ENCODE data around the gene CRBN. TPM values are rescaled to one million over a fixed set of nuclear protein-coding genes. Genes with fewer than 3 reads are reported as not detected.

CRBN gene
- total and polyA plus RNA-seq, 9 of the 15 experiments (the other 6 are each of a cell fraction or from before 2014, with no cell fraction given): 40.8 to 331 (median 57.4) TPM

DNA sequence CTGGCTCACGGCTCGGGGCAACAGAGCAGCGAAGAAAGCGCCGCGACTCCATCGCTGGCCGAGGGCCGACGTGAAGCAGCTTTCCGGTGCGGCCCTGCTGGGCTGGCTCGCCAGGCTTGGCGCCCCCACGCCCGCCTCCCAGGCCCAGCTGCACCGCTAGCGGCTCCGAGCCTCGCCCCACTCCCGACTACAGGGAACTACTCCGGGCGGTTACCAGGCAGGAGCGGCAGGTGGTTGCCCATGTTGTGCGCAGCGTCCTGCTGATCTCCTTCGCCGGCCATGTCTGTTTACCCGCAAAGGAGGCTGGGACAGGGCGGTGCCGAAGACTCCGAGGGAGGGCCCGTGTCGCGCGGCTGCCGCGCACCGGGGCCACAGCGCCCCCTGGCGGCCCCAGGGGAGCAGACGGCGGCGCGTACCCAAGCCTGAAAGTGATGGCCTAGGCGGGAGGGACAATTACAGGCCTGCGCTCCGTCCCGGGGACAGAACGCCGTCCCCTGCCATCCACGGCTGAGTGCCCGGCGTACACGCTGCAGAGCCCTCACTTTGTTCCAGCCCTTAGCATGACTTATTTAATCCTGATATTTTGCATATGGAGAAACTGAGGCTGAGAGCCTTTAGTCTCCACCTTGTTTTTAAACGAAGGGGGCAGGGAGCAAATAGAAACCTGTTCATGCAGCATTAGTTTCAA lies at the start of gene CRBN (continued):
- TF ChIP-seq, protein P1, sequence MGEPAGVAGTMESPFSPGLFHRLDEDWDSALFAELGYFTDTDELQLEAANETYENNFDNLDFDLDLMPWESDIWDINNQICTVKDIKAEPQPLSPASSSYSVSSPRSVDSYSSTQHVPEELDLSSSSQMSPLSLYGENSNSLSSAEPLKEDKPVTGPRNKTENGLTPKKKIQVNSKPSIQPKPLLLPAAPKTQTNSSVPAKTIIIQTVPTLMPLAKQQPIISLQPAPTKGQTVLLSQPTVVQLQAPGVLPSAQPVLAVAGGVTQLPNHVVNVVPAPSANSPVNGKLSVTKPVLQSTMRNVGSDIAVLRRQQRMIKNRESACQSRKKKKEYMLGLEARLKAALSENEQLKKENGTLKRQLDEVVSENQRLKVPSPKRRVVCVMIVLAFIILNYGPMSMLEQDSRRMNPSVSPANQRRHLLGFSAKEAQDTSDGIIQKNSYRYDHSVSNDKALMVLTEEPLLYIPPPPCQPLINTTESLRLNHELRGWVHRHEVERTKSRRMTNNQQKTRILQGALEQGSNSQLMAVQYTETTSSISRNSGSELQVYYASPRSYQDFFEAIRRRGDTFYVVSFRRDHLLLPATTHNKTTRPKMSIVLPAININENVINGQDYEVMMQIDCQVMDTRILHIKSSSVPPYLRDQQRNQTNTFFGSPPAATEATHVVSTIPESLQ (CRISPR knock-in tag; IDR thresholded peaks at IDR 0.05): no peak
- TF ChIP-seq, protein P2, sequence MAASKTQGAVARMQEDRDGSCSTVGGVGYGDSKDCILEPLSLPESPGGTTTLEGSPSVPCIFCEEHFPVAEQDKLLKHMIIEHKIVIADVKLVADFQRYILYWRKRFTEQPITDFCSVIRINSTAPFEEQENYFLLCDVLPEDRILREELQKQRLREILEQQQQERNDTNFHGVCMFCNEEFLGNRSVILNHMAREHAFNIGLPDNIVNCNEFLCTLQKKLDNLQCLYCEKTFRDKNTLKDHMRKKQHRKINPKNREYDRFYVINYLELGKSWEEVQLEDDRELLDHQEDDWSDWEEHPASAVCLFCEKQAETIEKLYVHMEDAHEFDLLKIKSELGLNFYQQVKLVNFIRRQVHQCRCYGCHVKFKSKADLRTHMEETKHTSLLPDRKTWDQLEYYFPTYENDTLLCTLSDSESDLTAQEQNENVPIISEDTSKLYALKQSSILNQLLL (CRISPR knock-in tag; IDR thresholded peaks at IDR 0.05; ENCODE audit: borderline replicate concordance): no peak
- TF ChIP-seq, protein P3, sequence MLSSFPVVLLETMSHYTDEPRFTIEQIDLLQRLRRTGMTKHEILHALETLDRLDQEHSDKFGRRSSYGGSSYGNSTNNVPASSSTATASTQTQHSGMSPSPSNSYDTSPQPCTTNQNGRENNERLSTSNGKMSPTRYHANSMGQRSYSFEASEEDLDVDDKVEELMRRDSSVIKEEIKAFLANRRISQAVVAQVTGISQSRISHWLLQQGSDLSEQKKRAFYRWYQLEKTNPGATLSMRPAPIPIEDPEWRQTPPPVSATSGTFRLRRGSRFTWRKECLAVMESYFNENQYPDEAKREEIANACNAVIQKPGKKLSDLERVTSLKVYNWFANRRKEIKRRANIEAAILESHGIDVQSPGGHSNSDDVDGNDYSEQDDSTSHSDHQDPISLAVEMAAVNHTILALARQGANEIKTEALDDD (IDR thresholded peaks at IDR 0.05): no peak
- no peak for TF ChIP-seq ZNF263 (CRISPR knock-in tag; IDR thresholded peaks at IDR 0.05; ENCODE audit: borderline replicate concordance)
- TF ChIP-seq DIDO1 (tag; IDR thresholded peaks at IDR 0.05; ENCODE audit: low read depth): peak; percentile 78
- no peak for TF ChIP-seq ZNF165 (CRISPR knock-in tag; IDR thresholded peaks at IDR 0.05; ENCODE audit: borderline replicate concordance)
- TF ChIP-seq, protein P4, sequence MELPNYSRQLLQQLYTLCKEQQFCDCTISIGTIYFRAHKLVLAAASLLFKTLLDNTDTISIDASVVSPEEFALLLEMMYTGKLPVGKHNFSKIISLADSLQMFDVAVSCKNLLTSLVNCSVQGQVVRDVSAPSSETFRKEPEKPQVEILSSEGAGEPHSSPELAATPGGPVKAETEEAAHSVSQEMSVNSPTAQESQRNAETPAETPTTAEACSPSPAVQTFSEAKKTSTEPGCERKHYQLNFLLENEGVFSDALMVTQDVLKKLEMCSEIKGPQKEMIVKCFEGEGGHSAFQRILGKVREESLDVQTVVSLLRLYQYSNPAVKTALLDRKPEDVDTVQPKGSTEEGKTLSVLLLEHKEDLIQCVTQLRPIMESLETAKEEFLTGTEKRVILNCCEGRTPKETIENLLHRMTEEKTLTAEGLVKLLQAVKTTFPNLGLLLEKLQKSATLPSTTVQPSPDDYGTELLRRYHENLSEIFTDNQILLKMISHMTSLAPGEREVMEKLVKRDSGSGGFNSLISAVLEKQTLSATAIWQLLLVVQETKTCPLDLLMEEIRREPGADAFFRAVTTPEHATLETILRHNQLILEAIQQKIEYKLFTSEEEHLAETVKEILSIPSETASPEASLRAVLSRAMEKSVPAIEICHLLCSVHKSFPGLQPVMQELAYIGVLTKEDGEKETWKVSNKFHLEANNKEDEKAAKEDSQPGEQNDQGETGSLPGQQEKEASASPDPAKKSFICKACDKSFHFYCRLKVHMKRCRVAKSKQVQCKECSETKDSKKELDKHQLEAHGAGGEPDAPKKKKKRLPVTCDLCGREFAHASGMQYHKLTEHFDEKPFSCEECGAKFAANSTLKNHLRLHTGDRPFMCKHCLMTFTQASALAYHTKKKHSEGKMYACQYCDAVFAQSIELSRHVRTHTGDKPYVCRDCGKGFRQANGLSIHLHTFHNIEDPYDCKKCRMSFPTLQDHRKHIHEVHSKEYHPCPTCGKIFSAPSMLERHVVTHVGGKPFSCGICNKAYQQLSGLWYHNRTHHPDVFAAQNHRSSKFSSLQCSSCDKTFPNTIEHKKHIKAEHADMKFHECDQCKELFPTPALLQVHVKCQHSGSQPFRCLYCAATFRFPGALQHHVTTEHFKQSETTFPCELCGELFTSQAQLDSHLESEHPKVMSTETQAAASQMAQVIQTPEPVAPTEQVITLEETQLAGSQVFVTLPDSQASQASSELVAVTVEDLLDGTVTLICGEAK (IDR thresholded peaks at IDR 0.05): no peak
- TF ChIP-seq, protein P4 (CRISPR knock-in tag; IDR thresholded peaks at IDR 0.05): no peak
- TF ChIP-seq ZNF551 (CRISPR knock-in tag; IDR thresholded peaks at IDR 0.05): no peak
- TF ChIP-seq ZNF408 (CRISPR knock-in tag; IDR thresholded peaks at IDR 0.05; ENCODE audit: low read depth): no peak
- peak; percentile 84 for TF ChIP-seq MYC (IDR thresholded peaks at IDR 0.05; ENCODE audit: low read depth, low read length)
- peak; percentile 54; the same call in 1 of the 2 replicates for TF ChIP-seq MYC (CRISPR knock-in tag; IDR thresholded peaks at IDR 0.05; ENCODE audit: borderline replicate concordance, low read depth)
- no peak for TF ChIP-seq ZNF239 (CRISPR knock-in tag; IDR thresholded peaks at IDR 0.05)
- TF ChIP-seq TEAD2 (tag; IDR thresholded peaks at IDR 0.05): no peak
- no peak for TF ChIP-seq MEF2A (IDR thresholded peaks at IDR 0.05; ENCODE audit: control insufficient read depth, low read depth, low read length)

Measured in K562 (cell line).